RPMI8226 (cell line): Measurements from ENCODE around the gene ZKSCAN2.

Experiments used
- DNase-seq: peaks from one replicate; pipeline ENCODE4 v3.0.0-alpha.2; 2015

The ZKSCAN2 gene

GRCh38 chr16:25257470-25257955 lies at the start of gene ZKSCAN2:
TSS of gene ZKSCAN2 (minus strand) at chr16:25257845. CDS start at chr16:25257127, 718 bp downstream.
- peak; percentile 94 for DNase-seq

DNA sequence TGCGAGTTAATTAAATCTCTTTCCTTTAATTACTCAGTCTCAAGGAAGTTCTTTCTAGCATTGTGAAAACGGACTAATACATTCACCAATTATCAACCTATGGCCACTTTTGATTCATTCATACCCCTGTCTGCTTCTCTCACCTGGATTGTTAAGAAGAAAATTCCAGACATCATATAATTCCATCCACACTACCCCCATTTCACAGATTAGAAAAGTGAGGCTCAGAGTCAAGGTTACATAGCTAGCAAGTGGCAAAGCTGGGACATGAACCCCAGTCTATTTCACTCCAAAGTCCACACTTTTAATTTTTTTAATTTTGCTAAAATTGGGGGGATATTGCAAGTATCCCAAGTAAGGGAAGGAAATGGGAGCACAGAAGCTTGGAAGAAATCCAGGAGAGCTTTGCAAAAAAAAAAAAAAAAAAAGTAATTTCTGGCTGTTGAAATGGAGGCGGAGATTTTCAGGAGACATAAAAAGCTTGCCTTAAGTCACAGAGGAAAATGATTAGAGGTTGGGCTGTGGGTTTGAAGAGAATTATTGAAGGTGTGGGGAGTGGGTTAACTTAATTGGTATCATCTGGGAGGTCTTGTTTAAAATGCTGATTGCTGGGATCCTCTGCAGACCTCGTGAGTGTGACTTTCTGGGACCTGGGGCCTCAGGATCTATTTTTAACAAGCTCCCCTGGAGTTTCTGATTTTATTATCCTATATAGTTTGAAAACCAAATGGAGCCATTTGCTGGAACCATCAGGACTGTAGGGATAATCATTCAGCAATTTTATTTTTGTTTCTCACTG lies 42.3 kb upstream of the ZKSCAN2 start:
- no peak for DNase-seq

- no peak for DNase-seq
Observed at GRCh38 chr16:25298165-25298872, 40.7 kb upstream of the ZKSCAN2 start.

DNA sequence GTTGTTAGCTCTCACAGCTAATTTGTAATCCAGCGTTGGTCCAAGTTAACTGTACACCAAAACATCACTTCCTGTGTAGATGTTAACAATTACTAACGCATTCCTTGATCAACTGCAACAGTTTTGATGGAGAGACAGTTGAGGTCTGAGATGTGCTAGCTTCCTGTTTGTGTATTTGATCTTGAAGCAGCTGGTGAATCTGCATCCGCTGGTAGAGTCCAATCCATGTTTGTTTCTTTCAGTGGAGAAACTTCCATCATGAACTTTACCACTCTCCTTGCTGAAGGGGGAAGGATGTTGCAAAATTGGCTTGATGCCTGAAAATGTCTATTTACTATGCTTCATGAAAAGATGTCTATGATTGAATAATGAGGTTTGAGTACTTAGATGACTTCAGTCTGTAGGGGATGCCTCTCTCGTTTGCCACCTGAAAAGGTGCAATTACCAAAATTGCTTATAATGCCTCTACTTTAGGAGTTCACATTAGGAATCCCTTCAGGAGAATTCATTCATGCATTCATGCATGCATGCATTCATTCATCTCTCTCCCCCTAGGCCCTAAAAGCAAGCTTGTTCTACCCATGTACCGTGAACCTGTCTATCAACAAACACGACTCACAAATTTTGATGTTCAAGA lies 39.6 kb upstream of the ZKSCAN2 start:
- no peak for DNase-seq

DNA sequence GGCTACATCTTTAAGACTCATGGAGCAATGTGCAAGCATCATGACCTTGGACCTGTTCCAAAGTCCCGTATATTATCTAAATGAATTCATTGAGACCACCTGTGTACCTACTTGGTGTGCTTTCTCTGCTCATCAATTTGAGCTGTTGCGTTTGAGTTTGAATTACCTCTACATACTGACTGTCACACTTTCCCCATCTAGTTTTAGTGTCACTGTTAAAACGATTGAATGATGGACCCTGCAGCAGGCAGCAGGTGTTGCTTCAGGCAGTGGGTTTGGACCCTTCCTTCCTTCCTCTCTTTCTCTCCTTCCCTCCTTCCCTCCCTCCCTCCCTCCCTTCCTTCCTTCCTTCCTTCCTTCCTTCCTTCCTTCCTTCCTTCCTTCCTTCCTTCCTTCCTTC lies 33.9 kb upstream of the ZKSCAN2 start:
- no peak for DNase-seq

- DNase-seq, result no peak
Observed at GRCh38 chr16:25289466-25289865, 31.8 kb upstream of the ZKSCAN2 start.

DNA sequence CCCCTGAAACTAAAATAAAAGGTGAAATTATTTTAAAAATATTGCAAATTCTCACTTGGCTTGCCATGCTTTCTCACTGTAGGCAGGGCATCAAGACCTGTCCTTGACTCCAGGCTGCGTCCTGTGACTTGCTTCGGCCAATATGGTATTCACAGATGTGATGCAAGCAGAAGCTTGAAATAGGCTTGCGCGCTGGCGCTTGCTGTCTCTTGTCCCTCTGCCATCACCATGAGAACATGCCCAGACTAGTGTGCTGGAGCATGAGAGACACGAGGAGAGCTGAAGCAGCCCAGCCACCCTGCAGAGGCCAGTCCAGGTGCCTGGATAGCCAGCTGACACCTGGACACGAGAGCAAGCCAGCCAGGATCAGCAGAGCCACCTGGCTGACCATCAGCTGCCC lies 21.8 kb upstream of the ZKSCAN2 start:
- DNase-seq, result no peak

- no peak for DNase-seq
Observed at GRCh38 chr16:25271421-25271820, 13.8 kb upstream of the ZKSCAN2 start.

DNA sequence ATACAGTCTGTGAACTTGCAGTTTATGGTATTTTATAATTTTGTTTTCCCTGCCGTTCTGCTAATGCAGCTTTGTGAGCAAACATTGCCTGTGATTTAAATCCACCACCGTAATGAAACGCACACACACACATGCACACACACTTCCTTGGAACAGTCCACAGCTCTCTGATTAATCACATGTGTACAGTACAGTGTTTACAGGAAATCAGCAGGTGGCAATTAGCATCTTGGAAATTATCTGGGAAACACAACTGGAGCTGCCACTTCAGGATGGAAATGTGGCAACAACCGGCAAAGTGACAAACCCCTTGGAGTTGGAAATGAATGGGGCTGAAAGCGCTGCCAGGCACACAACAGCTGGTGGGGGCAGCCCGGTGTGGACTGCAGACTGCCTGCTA lies 12.9 kb upstream of the ZKSCAN2 start:
- DNase-seq, result no peak

DNA sequence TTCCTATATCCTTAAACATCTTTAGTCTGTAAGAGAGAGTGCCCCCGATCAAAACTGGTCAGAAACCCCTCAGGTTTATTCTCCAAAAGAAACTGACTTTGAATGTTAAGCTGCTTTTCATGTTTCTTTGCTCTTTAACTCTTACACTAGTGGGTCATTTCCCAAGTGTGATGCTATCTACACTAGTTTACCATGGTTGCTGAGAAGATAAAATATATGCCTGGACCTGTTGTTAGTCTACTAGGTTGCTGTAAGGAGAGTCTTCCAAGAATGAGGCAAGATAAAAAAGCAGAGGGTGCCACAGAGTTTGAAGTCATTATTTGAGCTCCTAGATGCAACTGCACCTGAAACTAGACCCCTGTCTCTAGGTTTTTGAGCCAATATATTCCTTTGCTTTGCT lies 12.2 kb upstream of the ZKSCAN2 start:
- DNase-seq, result no peak

GRCh38 chr16:25265968-25266367 lies 8.3 kb upstream of the ZKSCAN2 start:
- no peak for DNase-seq

DNA sequence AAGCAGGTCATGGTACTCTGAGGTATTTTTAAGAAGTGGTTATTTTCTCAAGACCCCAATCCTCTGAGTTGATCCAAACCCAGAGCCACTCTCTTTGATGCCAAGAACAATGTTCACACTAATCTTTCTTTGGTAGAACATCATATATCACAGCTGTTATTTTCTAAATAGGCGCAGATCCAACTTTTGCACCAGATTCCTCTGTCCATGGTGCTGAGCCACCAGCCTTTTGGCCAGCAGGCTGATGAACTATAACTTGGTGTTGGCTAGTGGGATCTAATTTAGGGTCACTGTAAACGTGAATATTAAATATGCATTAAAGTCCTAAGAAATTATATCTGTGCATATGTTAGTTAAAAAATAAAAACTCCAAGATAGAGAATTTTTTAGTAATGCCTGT lies 7.0 kb upstream of the ZKSCAN2 start:
- DNase-seq, result peak; percentile 43

GRCh38 chr16:25260416-25260815 lies 2.8 kb upstream of the ZKSCAN2 start:
- no peak for DNase-seq

DNA sequence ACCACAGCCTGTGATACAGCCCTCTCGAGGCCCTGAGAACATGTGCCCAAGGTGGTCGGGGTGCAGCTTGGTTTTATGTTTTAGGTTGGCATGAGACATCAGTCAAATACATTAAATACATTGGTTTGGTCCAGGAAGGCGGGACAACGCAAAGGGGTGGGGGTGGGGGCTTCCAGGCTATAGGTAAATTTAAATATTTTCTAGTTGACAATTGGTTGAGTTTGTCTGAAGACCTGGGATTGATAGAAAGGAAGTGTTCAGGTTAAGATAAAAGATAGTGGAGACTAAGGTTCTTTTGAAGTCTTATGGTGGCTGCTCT lies 1.2 kb upstream of the ZKSCAN2 start:
- no peak for DNase-seq

- DNase-seq, result peak; percentile 86
Observed at GRCh38 chr16:25257956-25258860, 563 bp upstream of the ZKSCAN2 start.

- peak; percentile 45 for DNase-seq
Observed at GRCh38 chr16:25256695-25257469, 763 bp downstream of the ZKSCAN2 start.

DNA sequence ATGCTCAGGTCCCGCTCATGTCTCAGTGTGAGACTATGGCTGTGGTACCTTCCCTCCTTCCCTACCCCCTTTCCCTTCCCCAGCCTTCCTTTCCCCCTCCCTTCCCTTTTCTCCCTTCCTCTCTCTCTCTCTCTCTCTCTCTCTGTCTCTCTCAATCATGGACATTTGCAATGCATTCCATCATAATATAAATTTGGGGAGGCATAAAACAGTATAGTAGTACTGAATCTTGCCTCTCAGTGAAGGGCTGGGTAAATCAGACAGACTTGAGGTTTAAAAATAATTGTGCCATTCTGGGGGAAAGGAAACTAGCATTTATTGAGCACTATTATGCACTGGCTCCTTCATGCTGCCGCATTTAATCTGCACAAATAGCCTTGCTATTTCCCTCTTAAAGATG lies 4.3 kb downstream of the ZKSCAN2 start:
- DNase-seq, result no peak

DNA sequence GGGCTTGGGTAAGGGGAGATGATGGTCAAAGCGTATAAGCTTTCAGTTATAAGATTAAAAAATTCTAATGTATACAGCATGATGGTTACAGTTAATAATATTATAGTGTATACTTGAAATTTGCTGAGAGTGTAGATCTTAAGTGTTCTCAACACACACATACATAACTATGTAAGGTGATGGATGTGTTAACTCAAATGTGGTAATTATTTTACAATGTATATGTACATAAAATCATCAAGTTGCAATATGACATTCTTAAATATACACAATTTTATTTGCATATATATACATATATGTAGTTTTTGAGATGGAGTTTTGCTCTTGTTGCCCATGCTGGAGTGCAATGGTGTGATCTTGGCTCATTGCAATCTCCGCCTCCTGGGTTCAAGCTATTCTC lies 7.2 kb downstream of the ZKSCAN2 start:
- DNase-seq, result no peak

DNA sequence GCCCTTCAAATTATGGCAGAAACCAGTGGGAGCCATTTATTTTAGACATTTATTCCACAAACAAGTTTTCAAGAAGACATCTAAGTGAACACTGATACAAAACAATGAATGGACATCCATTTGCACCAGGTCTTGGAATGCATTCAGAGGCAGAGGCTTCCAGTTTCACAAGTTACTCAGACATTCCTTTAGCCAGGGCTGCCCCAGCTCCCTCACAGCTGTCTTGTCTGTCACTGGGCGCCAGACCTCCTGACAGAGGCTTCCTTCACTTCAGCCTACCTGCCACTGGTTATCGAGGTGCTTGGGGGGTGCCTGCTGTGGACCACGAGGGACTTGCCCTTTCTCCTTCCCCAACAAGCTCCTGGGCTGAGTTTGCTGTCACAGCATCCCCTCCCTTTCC lies 21.7 kb downstream of the ZKSCAN2 start:
- DNase-seq, result no peak

DNA sequence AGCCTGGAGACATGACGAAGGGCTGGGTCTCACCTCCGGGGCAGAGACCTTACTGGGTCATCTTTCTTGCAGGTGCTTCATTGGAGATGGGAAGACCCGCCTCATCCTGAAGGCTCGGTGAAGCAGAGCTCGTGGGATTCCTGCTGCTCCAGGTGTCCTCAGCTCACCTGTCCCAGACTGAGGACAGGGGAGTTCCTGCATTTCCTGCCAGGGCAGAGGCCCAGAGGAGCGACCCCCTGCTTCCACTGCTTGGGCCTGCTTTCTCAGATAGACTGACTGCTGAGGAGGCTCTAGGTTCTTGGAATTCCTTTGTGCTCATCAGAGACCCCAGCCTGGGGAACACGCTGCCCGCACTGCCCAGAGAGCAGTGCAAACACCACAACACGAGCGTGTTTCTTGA lies 29.3 kb downstream of the ZKSCAN2 start:
- DNase-seq, result no peak

- DNase-seq, result no peak
Observed at GRCh38 chr16:25224731-25225319, 32.8 kb downstream of the ZKSCAN2 start.

GRCh38 chr16:25223964-25224363 lies 33.7 kb downstream of the ZKSCAN2 start:
- DNase-seq, result no peak
